Subcutaneous adipose tissue (tissue), 4 donors: ENCODE results near the gene FOXP1. TPM values are rescaled to one million over a fixed set of nuclear protein-coding genes. Genes with fewer than 3 reads are reported as not detected.

ENCODE experiments used
- total RNA-seq, 4 donors: library from RNA; depleted of rRNA; stranded (reverse); fragments of >200 nt; gene quantifications; one replicate each; pipeline ENCODE4 v1.1.0, GENCODE V29; 2016
- TF ChIP-seq, protein P1 (sequence below): fragments of 450-650 bp; IDR thresholded peaks from one replicate; pipeline ENCODE4 v1.5.1; 2016; ENCODE audit warnings: low read depth, mild to moderate bottlenecking, control low read depth, antibody characterized with exemption, moderate library complexity

Gene FOXP1
- total RNA-seq, 4 donors from 2014 or later = 70.5 to 96.7 (median 88.0) TPM

DNA sequence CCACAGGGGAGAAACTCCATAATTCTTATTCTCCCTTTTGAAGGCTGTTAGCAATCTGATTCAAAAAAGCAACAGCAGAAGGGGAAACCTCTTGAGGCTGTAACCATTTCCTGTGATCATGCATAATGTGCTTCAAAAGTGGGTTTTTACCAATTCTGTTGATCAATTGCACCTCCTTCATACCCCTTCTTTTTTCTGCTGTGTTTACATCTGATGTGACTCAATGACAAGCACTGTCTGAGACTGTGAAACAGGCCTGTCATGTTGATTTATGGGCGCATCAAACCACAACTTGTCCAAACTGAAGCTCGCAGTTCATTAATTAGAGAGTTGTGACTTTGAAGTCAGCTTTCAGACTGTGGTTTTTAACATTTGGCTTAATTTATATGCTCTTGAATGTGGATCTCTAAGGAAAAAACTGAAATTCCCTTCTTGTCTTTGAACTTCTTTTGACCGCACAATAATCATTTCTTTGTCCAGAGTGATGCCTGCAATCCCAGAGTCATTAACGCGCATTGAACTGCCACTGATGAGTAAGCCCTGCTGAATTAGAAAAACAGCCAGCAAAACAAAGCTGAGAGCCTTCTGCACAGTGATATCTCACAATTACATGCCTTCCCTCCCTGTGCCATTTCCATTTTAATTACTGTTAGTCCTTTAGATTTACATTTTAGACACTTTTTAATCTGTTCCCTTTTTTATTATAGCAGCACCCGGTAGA lies 532.8 kb downstream of the FOXP1 start:
- TF ChIP-seq, protein P1, sequence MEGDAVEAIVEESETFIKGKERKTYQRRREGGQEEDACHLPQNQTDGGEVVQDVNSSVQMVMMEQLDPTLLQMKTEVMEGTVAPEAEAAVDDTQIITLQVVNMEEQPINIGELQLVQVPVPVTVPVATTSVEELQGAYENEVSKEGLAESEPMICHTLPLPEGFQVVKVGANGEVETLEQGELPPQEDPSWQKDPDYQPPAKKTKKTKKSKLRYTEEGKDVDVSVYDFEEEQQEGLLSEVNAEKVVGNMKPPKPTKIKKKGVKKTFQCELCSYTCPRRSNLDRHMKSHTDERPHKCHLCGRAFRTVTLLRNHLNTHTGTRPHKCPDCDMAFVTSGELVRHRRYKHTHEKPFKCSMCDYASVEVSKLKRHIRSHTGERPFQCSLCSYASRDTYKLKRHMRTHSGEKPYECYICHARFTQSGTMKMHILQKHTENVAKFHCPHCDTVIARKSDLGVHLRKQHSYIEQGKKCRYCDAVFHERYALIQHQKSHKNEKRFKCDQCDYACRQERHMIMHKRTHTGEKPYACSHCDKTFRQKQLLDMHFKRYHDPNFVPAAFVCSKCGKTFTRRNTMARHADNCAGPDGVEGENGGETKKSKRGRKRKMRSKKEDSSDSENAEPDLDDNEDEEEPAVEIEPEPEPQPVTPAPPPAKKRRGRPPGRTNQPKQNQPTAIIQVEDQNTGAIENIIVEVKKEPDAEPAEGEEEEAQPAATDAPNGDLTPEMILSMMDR = no peak

DNA sequence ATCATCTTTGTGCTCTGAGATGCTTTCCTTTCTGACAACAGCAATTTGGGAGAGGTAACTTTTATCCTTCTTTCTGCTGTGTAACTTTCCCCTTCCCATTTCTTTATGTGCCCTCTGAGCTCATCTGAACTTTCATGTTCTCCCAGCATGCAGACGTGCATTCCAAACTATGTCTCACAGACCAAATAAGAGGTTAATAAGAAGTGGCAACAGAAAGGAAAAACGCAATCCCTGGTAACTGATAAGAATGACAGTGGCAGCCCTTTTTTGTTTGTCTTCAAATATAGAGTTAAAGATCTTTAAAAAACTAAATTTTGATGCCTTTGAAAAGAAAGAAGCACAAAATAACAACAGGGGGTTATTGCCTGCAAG lies 533.4 kb downstream of the FOXP1 start:
- TF ChIP-seq, protein P1 = no peak

DNA sequence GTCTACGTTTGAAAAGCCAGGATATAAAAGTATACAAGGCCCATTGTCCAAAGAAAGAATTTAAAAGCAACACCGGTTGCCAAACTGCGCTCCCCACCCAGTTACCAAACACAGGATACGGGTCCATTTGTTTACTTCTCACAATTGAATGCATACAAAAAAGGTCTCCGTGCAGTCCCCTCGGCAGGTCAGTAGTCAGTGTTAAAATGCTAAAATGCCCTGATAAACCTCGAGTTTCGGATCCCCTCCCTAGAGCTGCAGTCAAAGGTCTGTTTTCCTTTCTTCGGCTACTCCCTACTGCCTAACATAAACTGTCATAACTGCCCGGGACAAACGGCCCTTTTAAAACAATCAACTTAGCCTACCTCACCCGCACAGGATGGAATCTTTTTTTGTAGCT lies 534.6 kb downstream of the FOXP1 start:
- TF ChIP-seq, protein P1 = no peak

DNA sequence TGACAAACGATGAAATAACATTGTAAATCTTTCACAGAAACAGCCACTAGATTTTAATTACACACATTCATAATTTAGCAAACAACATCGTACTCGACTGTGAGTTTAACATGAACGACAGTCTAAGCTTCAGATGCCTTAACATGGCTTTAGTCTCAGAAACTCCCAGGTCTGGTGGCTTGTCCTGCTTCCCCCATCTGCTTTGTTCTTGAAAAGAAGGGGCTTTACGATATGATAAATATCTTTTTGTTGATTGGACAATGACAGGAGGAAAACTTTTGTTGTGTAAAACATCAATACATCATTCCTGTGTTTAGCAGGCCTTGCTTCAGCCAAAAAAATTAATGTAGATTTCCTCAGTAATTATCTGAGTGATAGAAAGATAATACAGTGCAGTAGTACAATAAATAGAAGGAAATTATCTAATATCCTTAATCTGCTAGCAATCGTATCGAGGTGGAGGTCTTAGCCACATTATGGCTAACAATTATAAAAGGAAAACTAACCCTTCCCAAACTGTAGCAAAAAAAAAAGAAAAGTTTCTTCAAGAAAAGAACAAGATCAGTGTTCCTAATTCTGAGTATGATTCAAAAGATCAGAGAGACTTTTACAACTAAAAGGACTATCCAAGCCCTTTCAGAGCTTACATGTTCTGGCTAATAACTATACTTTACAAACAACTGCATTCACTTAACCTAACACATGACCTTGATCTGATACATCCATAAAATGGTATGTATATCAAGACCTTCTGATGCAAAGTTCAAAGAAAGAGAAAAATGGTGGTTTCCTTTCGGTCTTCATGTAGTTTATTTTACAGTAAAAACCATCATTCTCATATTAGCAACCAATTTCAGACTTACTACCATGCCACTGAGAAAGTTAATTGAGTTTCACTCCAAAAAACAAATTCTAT lies 535.7 kb downstream of the FOXP1 start:
- TF ChIP-seq, protein P1 = no peak

DNA sequence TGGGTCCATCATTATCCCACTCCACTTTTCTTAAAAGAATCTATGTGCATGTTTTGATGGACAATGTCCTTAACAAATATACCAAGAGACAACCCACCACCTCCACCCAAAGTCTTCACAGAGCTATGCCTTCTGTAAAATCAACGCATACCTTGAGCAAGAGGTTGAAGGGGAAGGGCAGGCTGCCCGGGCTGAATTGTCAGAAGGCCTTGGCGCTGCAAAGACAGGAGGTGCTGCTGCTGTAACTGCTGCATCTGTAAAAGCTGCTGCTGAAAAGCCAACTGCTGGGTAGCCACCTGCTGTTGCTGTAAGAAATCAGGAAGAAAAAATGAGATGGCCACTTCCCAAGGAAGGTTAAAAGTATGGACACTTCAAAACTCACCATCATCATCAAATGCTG lies 536.7 kb downstream of the FOXP1 start:
- TF ChIP-seq, protein P1 = no peak

DNA sequence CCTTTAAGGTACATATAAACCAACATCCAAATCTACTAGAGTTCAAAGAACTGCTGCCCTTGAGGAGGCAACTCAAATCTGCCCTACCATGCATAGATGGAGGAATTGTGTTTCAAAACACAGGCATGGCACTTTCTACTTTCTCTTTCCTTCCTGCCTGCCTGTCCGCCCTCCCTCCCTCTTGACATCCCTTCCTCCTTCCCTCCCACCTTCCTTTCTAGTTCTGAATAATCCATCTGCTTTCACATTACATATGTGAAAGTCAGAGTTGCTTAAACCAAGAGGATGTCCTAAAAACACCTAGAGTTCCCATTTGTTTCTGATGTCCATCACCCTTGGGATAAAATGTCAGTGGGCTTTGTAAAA lies 537.6 kb downstream of the FOXP1 start:
- TF ChIP-seq, protein P1 = no peak

DNA sequence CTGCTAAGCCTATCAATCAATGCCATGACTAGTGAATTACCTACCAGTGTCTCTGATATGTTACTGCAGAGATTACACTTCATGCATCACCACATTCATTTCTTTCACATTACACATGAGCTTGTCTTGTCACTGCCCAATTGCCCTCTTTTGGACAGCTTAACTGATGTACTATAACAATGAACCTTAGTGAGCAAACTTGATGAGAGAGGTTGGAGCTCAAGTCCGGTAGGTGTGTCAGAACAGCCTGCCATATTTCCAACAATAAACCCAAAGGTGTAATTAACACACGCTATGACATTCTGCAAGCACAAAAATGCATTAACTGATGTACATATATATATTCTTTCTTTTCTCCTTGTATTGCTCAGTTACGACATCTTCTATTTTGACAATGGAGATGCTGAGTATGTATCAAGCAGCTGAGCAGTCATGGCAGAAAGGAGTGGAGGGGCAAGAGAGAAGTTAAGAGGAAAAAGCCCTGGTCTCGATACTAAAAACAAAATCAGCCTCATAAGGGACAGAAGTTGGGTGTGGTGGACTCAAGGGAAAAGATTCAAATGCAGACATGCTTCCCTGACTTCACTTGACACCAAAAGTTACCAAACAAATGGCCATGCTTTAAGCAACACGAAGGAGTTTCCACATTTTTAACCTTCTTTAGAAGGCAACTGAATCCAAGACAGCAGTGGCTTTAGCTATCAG lies 538.2 kb downstream of the FOXP1 start:
- TF ChIP-seq, protein P1 = no peak
